HEK293 (cell line): ENCODE data around the gene ARRDC2.
A peak's percentile ranks its signal among the peaks of the same experiment; 100 is the strongest.

Experiments used
- EGR2 ChIP-seq: fragments of 450-650 bp; formaldehyde crosslinking; IDR thresholded peaks from 2 replicates; pipeline ENCODE4 v1.5.1; 2016; ENCODE audit warnings: low read depth, missing biosample characterization, missing genetic modification characterization
- GLIS1 ChIP-seq: fragments of 450-650 bp; formaldehyde crosslinking; IDR thresholded peaks from 2 replicates; pipeline ENCODE4 v1.5.1; 2016; ENCODE audit warnings: missing biosample characterization, missing genetic modification characterization
- HIC1 ChIP-seq: fragments of 450-650 bp; formaldehyde crosslinking; IDR thresholded peaks from 2 replicates; pipeline ENCODE4 v1.5.1; 2016; ENCODE audit warnings: missing biosample characterization, missing genetic modification characterization
- KLF1 ChIP-seq: fragments of 450-650 bp; formaldehyde crosslinking; IDR thresholded peaks from 2 replicates; pipeline ENCODE4 v1.5.1; 2016; ENCODE audit warnings: missing biosample characterization, missing genetic modification characterization
- KLF9 ChIP-seq: fragments of 450-650 bp; formaldehyde crosslinking; IDR thresholded peaks from 2 replicates; pipeline ENCODE4 v1.5.1; 2016; ENCODE audit warnings: missing biosample characterization, missing genetic modification characterization, low read depth
- MEIS1 ChIP-seq: sonication (generic); formaldehyde crosslinking; IDR thresholded peaks from 2 replicates; pipeline ENCODE4 v1.8.1; 2022; ENCODE audit warnings: missing genetic modification reagents, mild to moderate bottlenecking, borderline replicate concordance
- MZF1 ChIP-seq: fragments of 450-650 bp; formaldehyde crosslinking; IDR thresholded peaks from 2 replicates; pipeline ENCODE4 v1.5.1; 2017; ENCODE audit warnings: missing biosample characterization, missing genetic modification characterization, borderline replicate concordance
- OSR2 ChIP-seq: fragments of 450-650 bp; formaldehyde crosslinking; IDR thresholded peaks from 2 replicates; pipeline ENCODE4 v1.5.1; 2016; ENCODE audit warnings: missing biosample characterization, missing genetic modification characterization
- SCRT2 ChIP-seq: fragments of 450-650 bp; formaldehyde crosslinking; IDR thresholded peaks from 2 replicates; pipeline ENCODE4 v1.5.1; 2016; ENCODE audit warnings: missing biosample characterization, missing genetic modification characterization
- SP7 ChIP-seq: fragments of 450-650 bp; formaldehyde crosslinking; IDR thresholded peaks from 2 replicates; pipeline ENCODE4 v1.5.1; 2016; ENCODE audit warnings: missing biosample characterization, missing genetic modification characterization
- YY1 ChIP-seq: fragments of 450-650 bp; formaldehyde crosslinking; IDR thresholded peaks from 2 replicates; pipeline ENCODE4 v1.5.1; 2018; ENCODE audit warnings: missing biosample characterization, missing genetic modification characterization
- ZBTB10 ChIP-seq: fragments of 450-650 bp; formaldehyde crosslinking; IDR thresholded peaks from 2 replicates; pipeline ENCODE4 v1.5.1; 2016; ENCODE audit warnings: missing biosample characterization, missing genetic modification characterization
- ZBTB20 ChIP-seq: fragments of 450-650 bp; formaldehyde crosslinking; IDR thresholded peaks from 2 replicates; pipeline ENCODE4 v1.5.1; 2016; ENCODE audit warnings: missing biosample characterization, missing genetic modification characterization
- ZFHX2 ChIP-seq: fragments of 450-650 bp; formaldehyde crosslinking; conservative IDR thresholded peaks from 2 replicates; pipeline ENCODE4 v1.5.1; 2016; ENCODE audit warnings: missing biosample characterization, missing genetic modification characterization
- ZNF26 ChIP-seq: fragments of 450-650 bp; formaldehyde crosslinking; IDR thresholded peaks from 2 replicates; pipeline ENCODE4 v1.5.1; 2016; ENCODE audit warnings: missing biosample characterization, missing genetic modification characterization
- ZNF335 ChIP-seq: fragments of 450-650 bp; formaldehyde crosslinking; conservative IDR thresholded peaks from 2 replicates; pipeline ENCODE4 v1.5.1; 2016; ENCODE audit warnings: missing biosample characterization, missing genetic modification characterization
- ZNF391 ChIP-seq: fragments of 450-650 bp; formaldehyde crosslinking; IDR thresholded peaks from 2 replicates; pipeline ENCODE4 v1.5.1; 2016; ENCODE audit warnings: low read depth, missing biosample characterization, missing genetic modification characterization, borderline replicate concordance
- ZNF510 ChIP-seq: fragments of 450-650 bp; formaldehyde crosslinking; IDR thresholded peaks from 2 replicates; pipeline ENCODE4 v1.5.1; 2018; ENCODE audit warnings: mild to moderate bottlenecking, missing genetic modification characterization, missing biosample characterization; ENCODE audit not compliant: insufficient replicate concordance
- ZNF660 ChIP-seq: fragments of 450-650 bp; IDR thresholded peaks from 2 replicates; pipeline ENCODE4 v1.5.1; 2018; ENCODE audit warnings: missing biosample characterization, mild to moderate bottlenecking, missing genetic modification characterization
- ZNF677 ChIP-seq: fragments of 450-650 bp; IDR thresholded peaks from 2 replicates; pipeline ENCODE4 v1.5.0; 2018; ENCODE audit warnings: missing biosample characterization, mild to moderate bottlenecking, missing genetic modification characterization, moderate library complexity
- ZNF76 ChIP-seq: fragments of 450-650 bp; formaldehyde crosslinking; IDR thresholded peaks from 2 replicates; pipeline ENCODE4; 2016; ENCODE audit warnings: low read depth, missing biosample characterization, missing genetic modification characterization, borderline replicate concordance
- ZSCAN5A ChIP-seq: fragments of 450-650 bp; formaldehyde crosslinking; IDR thresholded peaks from 2 replicates; pipeline ENCODE4 v1.5.1; 2016; ENCODE audit warnings: missing biosample characterization, missing genetic modification characterization
- TF ChIP-seq, protein P1 (sequence below): fragments of 450-650 bp; formaldehyde crosslinking; IDR thresholded peaks from 2 replicates; pipeline ENCODE4 v1.5.1; 2016; ENCODE audit warnings: missing biosample characterization, missing genetic modification characterization
- TF ChIP-seq, protein P2 (sequence below): fragments of 450-650 bp; formaldehyde crosslinking; IDR thresholded peaks from 2 replicates; pipeline ENCODE4 v1.5.1; 2016; ENCODE audit warnings: missing biosample characterization, missing genetic modification characterization, borderline replicate concordance

Gene ARRDC2

GRCh38 chr19:18000915-18001776 is 6.8 kb upstream of the ARRDC2 start (continued):
- TF ChIP-seq GLIS1 (tag by site-specific recombination) (peak; percentile 97), ZNF391 (tag by site-specific recombination) (peak; percentile 65; the same call in 1 of the 2 replicates), SCRT2 (peak; percentile 65), ZNF26 (no peak), ZNF660 (peak; percentile 84), OSR2 (tag by site-specific recombination) (peak; percentile 56; the same call in 1 of the 2 replicates), SP7 (tag by site-specific recombination) (0 out of 2 replicates have a peak, but pooled peaks have one; percentile 21), ZBTB10 (tag by site-specific recombination) (no peak), ZNF677 (tag by site-specific recombination) (peak; percentile 4; the same call in 1 of the 2 replicates), ZFHX2 (peak; percentile 86), MEIS1 (0 out of 2 replicates have a peak, but pooled peaks have one; percentile 15), MZF1 (peak; percentile 19; the same call in 1 of the 2 replicates), ZNF335 (peak; percentile 81), EGR2 (peak; percentile 46), HIC1 (tag by site-specific recombination) (peak; percentile 27; the same call in 1 of the 2 replicates), KLF9 (peak; percentile 79), ZNF510 (no peak), YY1 (tag by site-specific recombination) (peak; percentile 76), ZNF76 (tag by site-specific recombination) (peak; percentile 51; the same call in 1 of the 2 replicates), ZBTB20 (tag by site-specific recombination) (peak; percentile 65; the same call in 1 of the 2 replicates), KLF1 (tag by site-specific recombination) (peak; percentile 84), ZSCAN5A (peak; percentile 62; the same call in 1 of the 2 replicates)
- TF ChIP-seq, protein P1, sequence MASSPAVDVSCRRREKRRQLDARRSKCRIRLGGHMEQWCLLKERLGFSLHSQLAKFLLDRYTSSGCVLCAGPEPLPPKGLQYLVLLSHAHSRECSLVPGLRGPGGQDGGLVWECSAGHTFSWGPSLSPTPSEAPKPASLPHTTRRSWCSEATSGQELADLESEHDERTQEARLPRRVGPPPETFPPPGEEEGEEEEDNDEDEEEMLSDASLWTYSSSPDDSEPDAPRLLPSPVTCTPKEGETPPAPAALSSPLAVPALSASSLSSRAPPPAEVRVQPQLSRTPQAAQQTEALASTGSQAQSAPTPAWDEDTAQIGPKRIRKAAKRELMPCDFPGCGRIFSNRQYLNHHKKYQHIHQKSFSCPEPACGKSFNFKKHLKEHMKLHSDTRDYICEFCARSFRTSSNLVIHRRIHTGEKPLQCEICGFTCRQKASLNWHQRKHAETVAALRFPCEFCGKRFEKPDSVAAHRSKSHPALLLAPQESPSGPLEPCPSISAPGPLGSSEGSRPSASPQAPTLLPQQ (tag by site-specific recombination): peak; percentile 77; the same call in 1 of the 2 replicates
- TF ChIP-seq, protein P2, sequence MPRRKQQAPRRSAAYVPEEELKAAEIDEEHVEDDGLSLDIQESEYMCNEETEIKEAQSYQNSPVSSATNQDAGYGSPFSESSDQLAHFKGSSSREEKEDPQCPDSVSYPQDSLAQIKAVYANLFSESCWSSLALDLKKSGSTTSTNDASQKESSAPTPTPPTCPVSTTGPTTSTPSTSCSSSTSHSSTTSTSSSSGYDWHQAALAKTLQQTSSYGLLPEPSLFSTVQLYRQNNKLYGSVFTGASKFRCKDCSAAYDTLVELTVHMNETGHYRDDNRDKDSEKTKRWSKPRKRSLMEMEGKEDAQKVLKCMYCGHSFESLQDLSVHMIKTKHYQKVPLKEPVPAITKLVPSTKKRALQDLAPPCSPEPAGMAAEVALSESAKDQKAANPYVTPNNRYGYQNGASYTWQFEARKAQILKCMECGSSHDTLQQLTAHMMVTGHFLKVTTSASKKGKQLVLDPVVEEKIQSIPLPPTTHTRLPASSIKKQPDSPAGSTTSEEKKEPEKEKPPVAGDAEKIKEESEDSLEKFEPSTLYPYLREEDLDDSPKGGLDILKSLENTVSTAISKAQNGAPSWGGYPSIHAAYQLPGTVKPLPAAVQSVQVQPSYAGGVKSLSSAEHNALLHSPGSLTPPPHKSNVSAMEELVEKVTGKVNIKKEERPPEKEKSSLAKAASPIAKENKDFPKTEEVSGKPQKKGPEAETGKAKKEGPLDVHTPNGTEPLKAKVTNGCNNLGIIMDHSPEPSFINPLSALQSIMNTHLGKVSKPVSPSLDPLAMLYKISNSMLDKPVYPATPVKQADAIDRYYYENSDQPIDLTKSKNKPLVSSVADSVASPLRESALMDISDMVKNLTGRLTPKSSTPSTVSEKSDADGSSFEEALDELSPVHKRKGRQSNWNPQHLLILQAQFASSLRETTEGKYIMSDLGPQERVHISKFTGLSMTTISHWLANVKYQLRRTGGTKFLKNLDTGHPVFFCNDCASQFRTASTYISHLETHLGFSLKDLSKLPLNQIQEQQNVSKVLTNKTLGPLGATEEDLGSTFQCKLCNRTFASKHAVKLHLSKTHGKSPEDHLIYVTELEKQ (tag by site-specific recombination): no peak
